ENCODE results near the gene PPP6R1. TPM values are rescaled to one million over a fixed set of nuclear protein-coding genes. Genes with fewer than 3 reads are reported as not detected.

PPP6R1 gene
- total RNA-seq, 4 donors from 2014 or later, result 5.6 to 70.4 (median 16.3) TPM

GRCh38 chr19:55247621-55248099 lies 11.2 kb downstream of the PPP6R1 start:
- H3K4me3 ChIP-seq, result no peak overlapping the region
- DNase-seq, result no peak
- no peaks in the 10 kb centered on the region for H3K36me3 ChIP-seq
- intact Hi-C loops (cut with DNase I; ENCODE audit: low total_unique reads), result no loop called here
- TF ChIP-seq, protein P1, sequence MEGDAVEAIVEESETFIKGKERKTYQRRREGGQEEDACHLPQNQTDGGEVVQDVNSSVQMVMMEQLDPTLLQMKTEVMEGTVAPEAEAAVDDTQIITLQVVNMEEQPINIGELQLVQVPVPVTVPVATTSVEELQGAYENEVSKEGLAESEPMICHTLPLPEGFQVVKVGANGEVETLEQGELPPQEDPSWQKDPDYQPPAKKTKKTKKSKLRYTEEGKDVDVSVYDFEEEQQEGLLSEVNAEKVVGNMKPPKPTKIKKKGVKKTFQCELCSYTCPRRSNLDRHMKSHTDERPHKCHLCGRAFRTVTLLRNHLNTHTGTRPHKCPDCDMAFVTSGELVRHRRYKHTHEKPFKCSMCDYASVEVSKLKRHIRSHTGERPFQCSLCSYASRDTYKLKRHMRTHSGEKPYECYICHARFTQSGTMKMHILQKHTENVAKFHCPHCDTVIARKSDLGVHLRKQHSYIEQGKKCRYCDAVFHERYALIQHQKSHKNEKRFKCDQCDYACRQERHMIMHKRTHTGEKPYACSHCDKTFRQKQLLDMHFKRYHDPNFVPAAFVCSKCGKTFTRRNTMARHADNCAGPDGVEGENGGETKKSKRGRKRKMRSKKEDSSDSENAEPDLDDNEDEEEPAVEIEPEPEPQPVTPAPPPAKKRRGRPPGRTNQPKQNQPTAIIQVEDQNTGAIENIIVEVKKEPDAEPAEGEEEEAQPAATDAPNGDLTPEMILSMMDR (IDR thresholded peaks at IDR 0.05), result no peak
- no peak for TF ChIP-seq POLR2A (IDR thresholded peaks at IDR 0.05)
- no peaks in the 10 kb centered on the region for H3K27me3 ChIP-seq
- H3K4me1 ChIP-seq, result no peaks in the 10 kb centered on the region
- no peaks in the 10 kb centered on the region for H3K9me3 ChIP-seq
- no peak overlapping the region for H3K27ac ChIP-seq

DNA sequence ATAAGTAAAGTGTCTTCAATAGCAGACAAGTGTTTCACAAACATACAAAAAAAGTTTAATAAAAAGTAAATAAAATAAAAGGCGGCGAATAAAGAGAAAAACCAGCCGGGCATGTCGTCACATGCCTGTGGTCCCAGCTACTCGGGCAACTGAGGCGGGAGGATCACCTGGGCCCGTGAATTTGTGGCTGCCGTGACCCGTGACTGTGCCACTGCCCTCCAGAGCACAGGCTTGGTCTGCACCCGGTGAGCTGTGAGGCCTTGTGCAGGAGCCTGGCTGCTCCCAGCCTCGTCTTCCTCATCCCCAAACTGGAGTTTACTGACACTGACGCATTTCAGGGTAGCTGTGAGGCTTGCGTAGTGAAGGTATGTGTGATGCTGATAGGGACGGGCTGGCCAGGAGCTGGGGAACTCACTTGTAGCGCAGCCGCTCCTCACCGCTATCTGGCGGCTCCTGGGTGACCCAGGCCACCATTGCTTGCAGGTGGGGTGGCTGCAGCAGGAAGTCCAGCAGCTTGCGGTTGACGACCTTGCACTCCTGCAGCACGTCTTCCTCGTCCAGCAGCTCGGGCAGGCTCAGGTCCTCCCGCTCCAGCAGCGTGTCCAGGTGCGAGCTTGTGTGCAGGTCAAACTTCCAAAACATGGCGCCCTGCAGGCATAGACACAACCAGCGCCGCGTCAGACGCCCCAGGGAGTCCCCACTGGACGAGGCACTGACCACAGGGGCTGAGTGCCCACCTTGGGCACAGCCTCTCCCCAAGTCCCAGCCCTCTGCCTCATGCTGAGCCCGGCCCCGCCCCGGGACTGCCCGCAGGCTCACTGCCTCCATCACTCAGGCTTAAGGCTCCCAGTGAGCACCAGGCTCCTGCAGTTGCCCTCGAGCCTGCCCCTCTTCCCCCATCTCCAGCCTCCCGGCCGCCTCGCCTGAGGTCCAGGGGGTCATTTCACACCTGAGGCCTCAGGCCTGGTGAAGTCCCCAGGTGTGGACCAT lies 12.1 kb downstream of the PPP6R1 start:
- no peak for DNase-seq
- H3K4me3 ChIP-seq, result no peak overlapping the region
- no peak overlapping the region for H3K27ac ChIP-seq
- intact Hi-C loops (cut with DNase I; ENCODE audit: low total_unique reads), result no loop called here
- no peaks in the 10 kb centered on the region for H3K36me3 ChIP-seq
- no peaks in the 10 kb centered on the region for H3K4me1 ChIP-seq
- H3K9me3 ChIP-seq, result no peaks in the 10 kb centered on the region
- TF ChIP-seq, protein P1 (IDR thresholded peaks at IDR 0.05), result no peak
- no peak for TF ChIP-seq POLR2A (IDR thresholded peaks at IDR 0.05)
- no peaks in the 10 kb centered on the region for H3K27me3 ChIP-seq

DNA sequence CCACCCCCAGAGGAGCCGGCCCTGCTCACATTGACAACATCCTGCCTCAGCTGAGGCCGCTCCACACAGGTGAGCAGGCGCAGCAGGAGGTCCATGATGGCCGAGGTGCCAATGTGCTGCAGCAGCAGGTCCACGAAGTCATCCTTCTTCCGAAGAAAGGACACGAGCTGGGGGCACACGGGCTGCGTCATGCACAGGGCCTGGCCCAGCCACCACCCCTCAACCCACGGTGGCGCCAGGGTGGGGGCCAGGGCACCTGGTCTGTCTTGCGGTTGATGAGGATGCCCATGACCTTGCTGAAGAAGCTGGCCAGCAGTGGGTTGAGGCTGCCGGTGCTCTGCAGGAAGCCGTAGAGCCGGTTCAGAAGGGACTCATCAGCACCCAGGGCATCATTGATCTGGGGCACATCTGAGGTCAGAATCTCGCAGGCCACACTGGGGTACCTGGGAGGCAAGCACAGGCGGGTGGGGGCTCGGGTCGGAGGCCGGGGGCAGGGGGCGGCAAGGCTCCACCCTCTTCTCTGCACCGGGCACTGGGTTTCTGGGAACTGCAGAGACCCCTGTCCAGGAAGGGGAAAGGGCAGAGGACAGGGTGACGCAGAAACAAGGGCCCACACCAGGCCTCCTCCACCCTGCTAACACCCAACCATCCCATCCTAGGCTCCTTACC lies 13.4 kb downstream of the PPP6R1 start:
- Histone ChIP-seq H3K27ac (no peak overlapping the region), H3K27me3 (no peaks in the 10 kb centered on the region), H3K36me3 (no peaks in the 10 kb centered on the region), H3K4me1 (no peaks in the 10 kb centered on the region), H3K4me3 (no peak overlapping the region), H3K9me3 (no peaks in the 10 kb centered on the region)
- DNase-seq, result no peak
- intact Hi-C loops (cut with DNase I; ENCODE audit: low total_unique reads), result no loop called here
- no peak for TF ChIP-seq POLR2A (IDR thresholded peaks at IDR 0.05)
- TF ChIP-seq, protein P1 (IDR thresholded peaks at IDR 0.05), result no peak

GRCh38 chr19:55244004-55244680 lies 14.7 kb downstream of the PPP6R1 start:
- DNase-seq, result no peak
- TF ChIP-seq POLR2A (IDR thresholded peaks at IDR 0.05), result no peak
- TF ChIP-seq, protein P1 (IDR thresholded peaks at IDR 0.05), result no peak

More at GRCh38 chr19:55244004-55244680, 14.7 kb downstream of the PPP6R1 start:
- intact Hi-C loops (cut with DNase I; ENCODE audit: low total_unique reads), result no loop called here
- Histone ChIP-seq H3K27ac (no peak overlapping the region), H3K4me3 (no peak overlapping the region), H3K36me3 (no peaks in the 10 kb centered on the region), H3K4me1 (no peaks in the 10 kb centered on the region), H3K9me3 (no peaks in the 10 kb centered on the region), H3K27me3 (no peaks in the 10 kb centered on the region)

Measured in uterus (tissue), 4 donors.